ENCODE measurements around the gene CCL23.

GRCh38 chr17:36027761-36028160 lies 10.0 kb upstream of the CCL23 start:
- TF ChIP-seq POLR2A (IDR thresholded peaks at IDR 0.05): no peak
- no peak for TF ChIP-seq CTCF (IDR thresholded peaks at IDR 0.05)

All from adrenal gland (tissue), 5 donors.